PC-3 (cell line): Measurements from ENCODE around the gene CST8.

Experiments
- CTCF ChIP-seq: fragments of 300-600 bp; sonication (generic); conservative IDR thresholded peaks from 2 replicates; pipeline ENCODE4 v1.5.1; 2017; ENCODE audit warnings: antibody characterized with exemption, low read depth, mild to moderate bottlenecking, low read length
- EZH2 ChIP-seq: fragments of 300-600 bp; sonication (generic); IDR thresholded peaks from one replicate; pipeline ENCODE4 v1.6.1; 2017; ENCODE audit warnings: antibody characterized with exemption, mild to moderate bottlenecking, low read length; ENCODE audit not compliant: unreplicated experiment

GRCh38 chr20:23517719-23518118, 26.8 kb downstream of the CST8 start:
- TF ChIP-seq CTCF (no peak), EZH2 (no peak)
